CD4-positive, alpha-beta memory T cell (primary cell): ENCODE data around the gene LRP1. TPM values are rescaled to one million over a fixed set of nuclear protein-coding genes. Genes with fewer than 3 reads are reported as not detected.

Experiments
- CTCF ChIA-PET: fragments of 350-600 bp; sonication (Branson Sonifier 250); formaldehyde crosslinking; loops from one replicate; lab custom pipeline; 2021; ENCODE audit warnings: inconsistent platforms; ENCODE audit not compliant: partially characterized antibody; lab: Charles Lee
- POLR2A ChIA-PET: fragments of 350-600 bp; sonication (Branson Sonifier 250); formaldehyde crosslinking; loops from one replicate; lab custom pipeline; 2021; ENCODE audit not compliant: partially characterized antibody; lab: Charles Lee
- DNase-seq, 5 donors: peaks; one replicate each; pipeline versions ENCODE4 v3.0.0 to v3.0.0-alpha.2; 2020 to 2022; ENCODE audit warnings: mixed read lengths in 1 of 5
- H3K27ac ChIP-seq: one replicate; pipeline ENCODE4 v1.7.0; 2013; ENCODE audit warnings: low read depth, low read length
- H3K27me3 ChIP-seq: 2 replicates; pipeline ENCODE4 v1.7.0; 2013; ENCODE audit warnings: mild to moderate bottlenecking, low read length, moderate library complexity; ENCODE audit not compliant: insufficient read depth
- H3K36me3 ChIP-seq: 2 replicates; pipeline ENCODE4 v1.7.0; 2013; ENCODE audit warnings: mild to moderate bottlenecking, low read length, moderate library complexity; ENCODE audit not compliant: insufficient read depth
- H3K4me1 ChIP-seq: 2 replicates; pipeline ENCODE4 v1.7.0; 2013; ENCODE audit warnings: mild to moderate bottlenecking, low read length, moderate library complexity; ENCODE audit not compliant: insufficient read depth
- H3K4me3 ChIP-seq, 2 donors: one replicate each; pipeline ENCODE4 v1.7.0; 2013; ENCODE audit warnings: low read length in 2 of 2, mild to moderate bottlenecking in 1 of 2
- H3K9me3 ChIP-seq, 2 donors: one replicate each; pipeline ENCODE4 v1.7.0; 2013; ENCODE audit warnings: low read length in 2 of 2, control low read depth in 1 of 2; ENCODE audit not compliant: control insufficient read depth in 1 of 2
- H3K27ac Mint-ChIP-seq, 7 donors: one replicate each; pipeline ENCODE4 v1.8.0; 2020 to 2021; ENCODE audit warnings: mixed read lengths in 7 of 7, mild to moderate bottlenecking in 6 of 7, inconsistent platforms in 3 of 7, moderate library complexity in 3 of 7
- H3K27me3 Mint-ChIP-seq, 2 donors: one replicate each; pipeline ENCODE4 v1.8.0; 2020 to 2021; ENCODE audit warnings: mixed read lengths in 2 of 2
- H3K36me3 Mint-ChIP-seq, 2 donors: one replicate each; pipeline ENCODE4 v1.8.0; 2020 to 2021; ENCODE audit warnings: mixed read lengths in 2 of 2, inconsistent platforms in 1 of 2, mild to moderate bottlenecking in 1 of 2
- H3K4me1 Mint-ChIP-seq, 4 donors: one replicate each; pipeline ENCODE4 v1.8.0; 2020 to 2021; ENCODE audit warnings: mixed read lengths in 4 of 4, mild to moderate bottlenecking in 1 of 4
- H3K4me3 Mint-ChIP-seq, 8 donors: one replicate each; pipeline ENCODE4 v1.8.0; 2020 to 2021; ENCODE audit warnings: mixed read lengths in 8 of 8, mild to moderate bottlenecking in 7 of 8, moderate library complexity in 6 of 8, inconsistent platforms in 3 of 8
- H3K9me3 Mint-ChIP-seq, 8 donors: one replicate each; pipeline ENCODE4 v1.8.0; 2020 to 2021; ENCODE audit warnings: mixed read lengths in 8 of 8, mild to moderate bottlenecking in 5 of 8, inconsistent platforms in 3 of 8, moderate library complexity in 1 of 8
- intact Hi-C: fragments of 100-400 bp; cut with micrococcal nuclease; formaldehyde crosslinking; loops from one replicate; pipeline ENCODE4 v1.15.1; 2023
- polyA plus RNA-seq, 2 donors: library from polyadenylated mRNA; unstranded; fragments of 300-500 nt; fragmentation: Illumina TruSeq; gene quantifications; one replicate each; pipeline ENCODE4 v1.2.3, GENCODE V29; 2021
- total RNA-seq, 2 experiments: library from RNA; stranded (reverse); gene quantifications; one replicate each; pipeline ENCODE4 v1.2.3, GENCODE V29; 2021

LRP1 gene
- total and polyA plus RNA-seq, 4 experiments from 2014 or later: 0.38 to 11.6 (median 9.7) TPM; not detected in 1

DNA sequence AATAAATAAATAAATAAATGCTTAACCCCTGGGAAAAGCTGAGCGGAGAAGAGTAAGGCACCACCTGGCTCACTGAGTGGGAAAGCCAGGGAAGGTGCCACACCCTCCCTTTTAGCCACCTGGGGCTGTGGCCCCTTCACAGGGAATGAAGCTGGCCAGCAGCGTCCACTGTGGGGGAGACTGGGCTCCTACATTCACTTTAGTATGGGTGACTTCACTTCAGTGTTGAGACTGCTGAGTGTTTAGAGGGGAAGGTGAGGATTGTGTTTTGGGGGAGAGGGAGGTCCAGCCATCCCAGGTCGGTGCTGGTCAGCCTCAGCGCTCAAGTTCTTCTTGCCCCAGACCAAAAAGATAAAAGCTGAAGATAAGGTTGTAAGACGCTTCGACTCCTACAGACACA, 37.8 kb upstream of the LRP1 start:
- peak overlapping the region; percentile 50 to 93 (median 87) for H3K27ac Mint-ChIP-seq
- CTCF ChIA-PET: interaction anchor here (1.6 to 11.0 kb wide), 4 partner anchors 8 to 20 kb away, joined by 6 to 184 read pairs (median 58); partner anchors contain the start of genes NEMP1 and STAT6
- DNase-seq: peak in 1 of 5 donors; percentile 17

DNA sequence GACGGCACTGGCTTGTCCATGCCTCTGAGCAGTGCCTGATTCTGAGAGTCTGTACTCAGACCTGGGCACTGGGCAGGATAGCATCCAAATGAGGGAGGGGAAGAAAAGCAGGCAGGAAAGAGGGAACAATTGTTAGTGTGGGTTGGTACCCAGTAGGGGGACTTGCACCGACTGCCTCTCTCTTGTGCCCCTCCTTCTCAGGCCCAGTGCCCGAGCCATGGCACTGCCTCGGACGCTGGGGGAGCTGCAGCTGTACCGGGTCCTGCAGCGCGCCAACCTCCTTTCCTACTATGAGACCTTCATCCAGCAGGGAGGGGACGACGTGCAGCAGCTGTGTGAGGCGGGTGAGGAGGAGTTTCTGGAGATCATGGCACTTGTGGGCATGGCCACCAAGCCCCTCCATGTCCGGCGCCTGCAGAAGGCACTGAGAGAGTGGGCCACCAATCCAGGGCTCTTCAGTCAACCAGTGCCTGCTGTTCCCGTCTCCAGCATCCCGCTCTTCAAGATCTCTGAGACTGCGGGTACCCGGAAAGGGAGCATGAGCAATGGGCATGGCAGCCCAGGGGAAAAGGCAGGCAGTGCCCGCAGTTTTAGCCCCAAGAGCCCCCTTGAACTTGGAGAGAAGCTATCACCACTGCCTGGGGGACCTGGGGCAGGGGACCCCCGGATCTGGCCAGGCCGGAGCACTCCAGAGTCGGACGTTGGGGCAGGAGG, 37.2 kb upstream of the LRP1 start:
- peak overlapping the region in 6 of 7 donors; percentile 50 to 93 (median 88) for H3K27ac Mint-ChIP-seq
- intact Hi-C loops: no loop called here
- Histone ChIP-seq H3K27ac (peak overlapping the region; percentile 26), H3K4me1 (peaks cover 60% of the 10 kb centered on the region), H3K9me3 (no peaks in the 10 kb centered on the region), H3K36me3 (peaks cover 17% of the 10 kb centered on the region), H3K27me3 (no peaks in the 10 kb centered on the region), H3K4me3 (no peak overlapping the region)
- H3K4me3 Mint-ChIP-seq: peak overlapping the region; percentile 61 to 95 (median 81)
- H3K4me1 Mint-ChIP-seq: peaks cover 35 to 86% (median 52%) of the 10 kb centered on the region in 4 donors
- no peaks in the 10 kb centered on the region for H3K27me3 Mint-ChIP-seq
- DNase-seq: peak in 1 of 5 donors; percentile 11
- H3K9me3 Mint-ChIP-seq: no peaks in the 10 kb centered on the region
- CTCF ChIA-PET: interaction anchor here (1.4 to 11.0 kb wide), 8 partner anchors 8 to 80 kb away, joined by 4 to 184 read pairs (median 10); partner anchors contain the start of genes NEMP1 and STAT6
- POLR2A ChIA-PET: interaction anchor here (1.0 to 17.6 kb wide), 5 partner anchors 10 to 27 kb away, joined by 3 to 622 read pairs (median 108); partner anchors contain the start of genes NEMP1 and STAT6
- peaks cover 2 to 50% of the 10 kb centered on the region in 2 donors for H3K36me3 Mint-ChIP-seq

More for the DNA sequence above, 37.8 kb upstream of the LRP1 start:
- intact Hi-C loops: no loop called here
- POLR2A ChIA-PET: interaction anchor here (8.8 to 17.6 kb wide), 3 partner anchors 12 to 19 kb away, joined by 108 to 622 read pairs (median 154); partner anchors contain the start of genes NEMP1 and STAT6
- Mint-ChIP-seq H3K27me3 (no peaks in the 10 kb centered on the region), H3K4me1 (peaks cover 39 to 88% (median 58%) of the 10 kb centered on the region in 4 donors), H3K4me3 (peak overlapping the region; percentile 61 to 95 (median 81)), H3K36me3 (peaks cover 0 to 45% of the 10 kb centered on the region in 2 donors), H3K9me3 (no peaks in the 10 kb centered on the region)
- H3K27me3 ChIP-seq: no peaks in the 10 kb centered on the region
- peaks cover 66% of the 10 kb centered on the region for H3K4me1 ChIP-seq
- no peaks in the 10 kb centered on the region for H3K9me3 ChIP-seq
- H3K4me3 ChIP-seq: no peak overlapping the region
- peak overlapping the region; percentile 26 for H3K27ac ChIP-seq
- H3K36me3 ChIP-seq: peaks cover 13% of the 10 kb centered on the region

DNA sequence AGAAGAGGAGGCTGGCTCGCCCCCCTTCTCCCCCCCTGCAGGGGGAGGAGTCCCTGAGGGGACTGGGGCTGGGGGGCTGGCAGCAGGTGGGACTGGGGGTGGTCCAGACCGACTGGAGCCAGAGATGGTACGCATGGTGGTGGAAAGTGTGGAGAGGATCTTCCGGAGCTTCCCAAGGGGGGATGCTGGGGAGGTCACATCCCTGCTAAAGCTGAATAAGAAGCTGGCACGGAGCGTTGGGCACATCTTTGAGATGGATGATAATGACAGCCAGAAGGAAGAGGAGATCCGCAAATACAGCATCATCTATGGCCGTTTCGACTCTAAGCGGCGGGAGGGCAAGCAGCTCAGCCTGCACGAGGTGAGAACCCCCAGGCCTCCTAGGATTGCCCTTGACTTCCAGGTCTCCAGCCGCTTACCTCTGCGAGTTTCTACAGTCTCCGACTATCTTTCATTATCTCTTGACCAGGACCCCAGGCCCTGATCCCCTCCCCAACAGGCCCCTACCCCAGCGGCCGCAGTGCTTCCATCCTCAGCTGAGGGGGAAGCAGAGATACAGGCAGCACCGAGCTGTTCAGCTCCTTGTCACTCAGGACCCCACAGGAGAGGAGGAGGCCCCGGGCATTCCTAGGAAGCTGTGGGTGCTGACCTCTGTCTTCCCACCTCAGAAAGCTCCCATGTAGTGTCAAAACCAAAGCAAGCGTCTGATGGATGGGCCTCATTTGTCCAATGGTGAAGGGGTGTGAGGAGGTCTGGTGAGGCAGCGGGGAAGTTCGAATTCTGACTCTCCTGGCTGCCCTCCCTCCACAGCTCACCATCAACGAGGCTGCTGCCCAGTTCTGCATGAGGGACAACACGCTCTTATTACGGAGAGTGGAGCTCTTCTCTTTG, 36.4 kb upstream of the LRP1 start:
- H3K27ac Mint-ChIP-seq: peak overlapping the region in 6 of 7 donors; percentile 61 to 93 (median 84)
- peaks cover 8 to 52% of the 10 kb centered on the region in 2 donors for H3K36me3 Mint-ChIP-seq
- H3K27ac ChIP-seq: no peak overlapping the region
- no peaks in the 10 kb centered on the region for H3K27me3 Mint-ChIP-seq
- intact Hi-C loops: no loop called here
- peaks cover 52% of the 10 kb centered on the region for H3K4me1 ChIP-seq
- no peaks in the 10 kb centered on the region for H3K9me3 Mint-ChIP-seq
- no peaks in the 10 kb centered on the region for H3K27me3 ChIP-seq
- peak overlapping the region in 5 of 8 donors; percentile 0 to 64 (median 16) for H3K4me3 Mint-ChIP-seq
- ChIA-PET POLR2A (interaction anchor here (0.9 to 17.6 kb wide), 6 partner anchors 9 to 456 kb away, joined by 3 to 622 read pairs (median 58); partner anchors contain the start of genes NEMP1 and STAT6), CTCF (interaction anchor here (1.1 to 11.0 kb wide), 10 partner anchors 9 to 83 kb away, joined by 3 to 184 read pairs (median 6); partner anchors contain the start of genes NEMP1 and STAT6)
- peaks cover 28 to 78% (median 45%) of the 10 kb centered on the region in 4 donors for H3K4me1 Mint-ChIP-seq
- DNase-seq: peak in 1 of 5 donors; percentile 9
- H3K4me3 ChIP-seq: no peak overlapping the region
- no peaks in the 10 kb centered on the region for H3K9me3 ChIP-seq
- H3K36me3 ChIP-seq: peaks cover 25% of the 10 kb centered on the region

DNA sequence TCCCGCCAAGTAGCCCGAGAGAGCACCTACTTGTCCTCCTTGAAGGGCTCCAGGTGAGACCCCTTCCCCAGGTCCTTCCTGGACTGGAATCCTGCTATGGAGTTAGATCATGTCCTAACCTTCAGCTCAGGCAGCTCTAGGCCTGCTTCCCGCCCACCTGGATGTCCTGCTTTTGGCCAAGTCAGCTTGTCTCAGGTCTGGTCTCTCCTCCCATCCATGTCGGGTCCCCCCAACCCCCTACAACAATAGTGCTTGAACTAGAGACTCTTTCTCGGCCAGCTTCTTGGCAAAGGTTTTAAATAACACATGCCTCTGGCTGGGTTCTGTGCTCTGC, 35.8 kb upstream of the LRP1 start:
- H3K27ac ChIP-seq: no peak overlapping the region
- Mint-ChIP-seq H3K4me1 (peaks cover 28 to 74% (median 45%) of the 10 kb centered on the region in 4 donors), H3K27me3 (no peaks in the 10 kb centered on the region), H3K4me3 (peak overlapping the region in 4 of 8 donors; percentile 12 to 64 (median 28)), H3K9me3 (no peaks in the 10 kb centered on the region), H3K36me3 (peaks cover 13 to 56% of the 10 kb centered on the region in 2 donors), H3K27ac (peak overlapping the region; percentile 64 to 93 (median 83))
- peak in 1 of 5 donors; percentile 12 for DNase-seq
- no peak overlapping the region for H3K4me3 ChIP-seq
- no peaks in the 10 kb centered on the region for H3K27me3 ChIP-seq
- ChIA-PET POLR2A (interaction anchor here (0.9 to 17.6 kb wide), 5 partner anchors 8 to 457 kb away, joined by 3 to 622 read pairs (median 108); partner anchors contain the start of genes NEMP1 and STAT6), CTCF (interaction anchor here (1.1 to 11.0 kb wide), 10 partner anchors 10 to 84 kb away, joined by 3 to 184 read pairs (median 6); partner anchors contain the start of genes NEMP1 and STAT6)
- H3K4me1 ChIP-seq: peaks cover 52% of the 10 kb centered on the region
- H3K9me3 ChIP-seq: no peaks in the 10 kb centered on the region
- H3K36me3 ChIP-seq: peaks cover 30% of the 10 kb centered on the region
- intact Hi-C loops: no loop called here

DNA sequence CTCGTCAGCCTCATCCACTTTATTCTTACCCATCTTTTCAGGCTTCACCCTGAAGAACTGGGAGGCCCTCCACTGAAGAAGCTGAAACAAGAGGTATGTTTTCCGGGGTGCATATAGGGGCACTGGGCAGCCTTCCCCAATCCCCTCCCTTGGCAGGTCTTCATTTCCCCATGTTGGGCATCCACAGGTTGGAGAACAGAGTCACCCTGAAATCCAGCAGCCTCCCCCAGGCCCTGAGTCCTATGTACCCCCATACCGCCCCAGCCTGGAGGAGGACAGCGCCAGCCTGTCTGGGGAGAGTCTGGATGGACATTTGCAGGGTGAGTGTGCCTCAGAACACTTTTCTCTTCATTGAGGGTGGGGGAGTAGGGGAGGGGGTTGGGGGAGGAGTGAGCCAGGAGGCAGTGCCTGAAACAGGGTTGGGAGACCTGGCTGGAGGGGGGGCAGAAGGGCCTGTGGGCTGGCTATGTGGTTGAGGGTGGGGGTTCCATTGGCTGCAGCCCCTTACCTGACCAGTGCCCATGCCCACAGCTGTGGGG, 35.3 kb upstream of the LRP1 start:
- Histone ChIP-seq H3K4me3 (no peak overlapping the region), H3K36me3 (peaks cover 33% of the 10 kb centered on the region), H3K4me1 (peaks cover 51% of the 10 kb centered on the region), H3K9me3 (no peaks in the 10 kb centered on the region), H3K27me3 (no peaks in the 10 kb centered on the region), H3K27ac (peak overlapping the region; percentile 51)
- no peaks in the 10 kb centered on the region for H3K27me3 Mint-ChIP-seq
- peak overlapping the region in 3 of 8 donors; percentile 13 to 64 (median 42) for H3K4me3 Mint-ChIP-seq
- DNase-seq: no peak
- H3K36me3 Mint-ChIP-seq: peaks cover 14 to 61% of the 10 kb centered on the region in 2 donors
- intact Hi-C loops: loop anchor here (1.0 kb wide), 1 partner anchor 24 kb away; no protein-coding TSS in a partner anchor
- H3K27ac Mint-ChIP-seq: peak overlapping the region; percentile 83 to 93 (median 91)
- ChIA-PET CTCF (interaction anchor here (1.1 to 11.0 kb wide), 8 partner anchors 10 to 84 kb away, joined by 3 to 184 read pairs (median 8); partner anchors contain the start of genes NEMP1 and STAT6), POLR2A (interaction anchor here (0.9 to 17.6 kb wide), 5 partner anchors 8 to 148 kb away, joined by 3 to 622 read pairs (median 108); partner anchors contain the start of genes NEMP1 and STAT6)
- no peaks in the 10 kb centered on the region for H3K9me3 Mint-ChIP-seq
- peaks cover 27 to 69% (median 43%) of the 10 kb centered on the region in 4 donors for H3K4me1 Mint-ChIP-seq
